CD14-positive monocyte (primary cell): ENCODE data around the gene PRPF31. TPM values are rescaled to one million over a fixed set of nuclear protein-coding genes. Genes with fewer than 3 reads are reported as not detected.

ENCODE experiments used
- DNase-seq, 3 donors: peaks; one replicate each; pipeline ENCODE4 v3.0.0-alpha.2; 2011 to 2022
- H2AFZ ChIP-seq: 2 replicates; pipeline ENCODE4 v1.6.0; 2012; ENCODE audit warnings: mild to moderate bottlenecking, low read depth, low read length, inconsistent platforms; ENCODE audit not compliant: insufficient read depth, poor library complexity, severe bottlenecking
- H3K27ac ChIP-seq, 2 donors: 1 replicate in 1 of 2; 2 replicates in 1 of 2; pipeline ENCODE4 v1.5.1; 2012 to 2013; ENCODE audit warnings: low read length in 2 of 2, control low read depth in 1 of 2, inconsistent platforms in 1 of 2, low read depth in 1 of 2, mild to moderate bottlenecking in 1 of 2
- H3K27me3 ChIP-seq, 2 donors: one replicate each; pipeline versions ENCODE4 v1.6.0 to v1.6.1; 2011 to 2013; ENCODE audit warnings: low read length in 2 of 2; ENCODE audit not compliant: control insufficient read depth in 2 of 2, insufficient read depth in 2 of 2
- H3K36me3 ChIP-seq, 2 donors: replicated peaks in 1 of 2; 1 replicate in 1 of 2; 2 replicates in 1 of 2; pipeline versions ENCODE4 v1.5.1 to v1.6.1; 2012 to 2013; ENCODE audit warnings: low read length in 2 of 2, control low read depth in 1 of 2, inconsistent platforms in 1 of 2, mild to moderate bottlenecking in 1 of 2; ENCODE audit not compliant: insufficient read depth in 2 of 2, control insufficient read depth in 1 of 2
- H3K4me1 ChIP-seq, 2 donors: 1 replicate in 1 of 2; 2 replicates in 1 of 2; pipeline versions ENCODE4 v1.5.1 to v1.6.1; 2012 to 2013; ENCODE audit warnings: low read length in 2 of 2, control low read depth in 1 of 2, inconsistent platforms in 1 of 2, mild to moderate bottlenecking in 1 of 2, moderate library complexity in 1 of 2; ENCODE audit not compliant: insufficient read depth in 2 of 2, control insufficient read depth in 1 of 2
- H3K4me2 ChIP-seq: replicated peaks from 2 replicates; pipeline ENCODE3; 2012; ENCODE audit warnings: low read length, moderate library complexity, mild to moderate bottlenecking; ENCODE audit not compliant: poor library complexity, severe bottlenecking; ENCODE audit errors: extremely low read depth
- H3K4me3 ChIP-seq, 3 experiments: fragments of 200-600 bp in 1 of 3; sonication (generic) in 1 of 3; replicated peaks in 1 of 3; 1 replicate in 2 of 3; 2 replicates in 1 of 3; pipeline ENCODE4 v1.5.1; 2011 to 2013; ENCODE audit warnings: low read length in 3 of 3, mild to moderate bottlenecking in 3 of 3, control low read depth in 2 of 3, low read depth in 2 of 3, inconsistent platforms in 1 of 3, moderate library complexity in 1 of 3
- H3K79me2 ChIP-seq: 2 replicates; pipeline ENCODE4 v1.6.0; 2012; ENCODE audit warnings: mild to moderate bottlenecking, control low read depth, inconsistent platforms, low read length, moderate library complexity; ENCODE audit not compliant: insufficient read depth
- H3K9ac ChIP-seq: 2 replicates; pipeline ENCODE4 v1.6.0; 2017; ENCODE audit warnings: low read length, mild to moderate bottlenecking; ENCODE audit not compliant: insufficient read depth, poor library complexity, severe bottlenecking
- H3K9me3 ChIP-seq, 2 donors: replicated peaks in 1 of 2; 1 replicate in 1 of 2; 2 replicates in 1 of 2; pipeline versions ENCODE4 v1.5.1 to v1.6.1; 2012 to 2013; ENCODE audit warnings: low read length in 2 of 2, control low read depth in 1 of 2; ENCODE audit not compliant: control insufficient read depth in 1 of 2, insufficient read depth in 1 of 2
- H4K20me1 ChIP-seq: 2 replicates; pipeline ENCODE4 v1.6.0; 2012; ENCODE audit warnings: mild to moderate bottlenecking, low read length, control low read depth, moderate library complexity; ENCODE audit not compliant: insufficient read depth
- H3K27ac Mint-ChIP-seq, 7 donors: one replicate each; pipeline ENCODE4 v1.8.0; 2020; ENCODE audit warnings: mild to moderate bottlenecking in 7 of 7, mixed read lengths in 7 of 7, moderate library complexity in 6 of 7, inconsistent platforms in 2 of 7
- H3K27me3 Mint-ChIP-seq, 3 donors: one replicate each; pipeline ENCODE4 v1.8.0; 2021 to 2022; ENCODE audit warnings: low read depth in 3 of 3, mild to moderate bottlenecking in 3 of 3, mixed read lengths in 3 of 3, moderate library complexity in 3 of 3, inconsistent platforms in 1 of 3
- H3K36me3 Mint-ChIP-seq, 2 donors: one replicate each; pipeline ENCODE4 v1.8.0; 2020; ENCODE audit warnings: mixed read lengths in 2 of 2, inconsistent platforms in 1 of 2, mild to moderate bottlenecking in 1 of 2
- H3K4me1 Mint-ChIP-seq: one replicate; pipeline ENCODE4 v1.8.0; 2020; ENCODE audit warnings: mild to moderate bottlenecking, mixed read lengths
- H3K4me3 Mint-ChIP-seq, 2 donors: one replicate each; pipeline ENCODE4 v1.8.0; 2020; ENCODE audit warnings: mild to moderate bottlenecking in 2 of 2, mixed read lengths in 2 of 2, moderate library complexity in 1 of 2
- H3K9me3 Mint-ChIP-seq, 7 donors: one replicate each; pipeline ENCODE4 v1.8.0; 2020 to 2022; ENCODE audit warnings: mixed read lengths in 7 of 7, mild to moderate bottlenecking in 6 of 7, moderate library complexity in 6 of 7, inconsistent platforms in 2 of 7
- WGBS: methylation state at CpG from one replicate; pipeline ENCODE4 v1.1.5; 2013; ENCODE audit warnings: missing lambda C conversion rate; ENCODE audit not compliant: insufficient coverage; 5-methylcytosine and 5-hydroxymethylcytosine counted together
- intact Hi-C, 2 donors: fragments of 100-400 bp; cut with micrococcal nuclease; formaldehyde crosslinking; loops; one replicate each; pipeline versions ENCODE4 v1.15.0 to v1.15.1; 2023
- polyA plus RNA-seq, 3 donors: library from polyadenylated mRNA; depleted of rRNA in 1 of 3; unstranded in 2 of 3; stranded (reverse) in 1 of 3; fragments of 300-500 nt in 2 of 3; fragments of >200 nt in 1 of 3; fragmentation: Illumina TruSeq in 2 of 3; gene quantifications; 1 replicate in 2 of 3; 2 replicates in 1 of 3; pipeline ENCODE4 v1.2.3, GENCODE V29; 2012 to 2021
- TF ChIP-seq, protein P1 (sequence below): fragments of 200-600 bp; IDR thresholded peaks from one replicate; pipeline ENCODE4 v1.8.0; 2022; ENCODE audit warnings: antibody characterized with exemption, mild to moderate bottlenecking

PRPF31 gene
- polyA plus RNA-seq, 3 donors, result 34.4 to 51.8 (median 37.6) TPM

- peaks cover 73 to 81% of the 10 kb centered on the region in 2 donors for H3K36me3 ChIP-seq
- no peak overlapping the region for H3K9ac ChIP-seq
- Mint-ChIP-seq H3K9me3 (no peaks in the 10 kb centered on the region), H3K36me3 (peaks cover 63 to 92% of the 10 kb centered on the region in 2 donors), H3K27ac (no peak overlapping the region), H3K27me3 (no peaks in the 10 kb centered on the region), H3K4me3 (no peak overlapping the region), H3K4me1 (no peaks in the 10 kb centered on the region)
- no peaks in the 10 kb centered on the region for H3K79me2 ChIP-seq
- no peaks in the 10 kb centered on the region for H3K9me3 ChIP-seq
- intact Hi-C loops, result no loop called here
- no peak overlapping the region for H3K4me3 ChIP-seq
- 95% methylated on average over 17 of the region's 20 CpGs for WGBS
- no peak for DNase-seq
- H3K4me1 ChIP-seq, result no peaks in the 10 kb centered on the region
- TF ChIP-seq, protein P1, sequence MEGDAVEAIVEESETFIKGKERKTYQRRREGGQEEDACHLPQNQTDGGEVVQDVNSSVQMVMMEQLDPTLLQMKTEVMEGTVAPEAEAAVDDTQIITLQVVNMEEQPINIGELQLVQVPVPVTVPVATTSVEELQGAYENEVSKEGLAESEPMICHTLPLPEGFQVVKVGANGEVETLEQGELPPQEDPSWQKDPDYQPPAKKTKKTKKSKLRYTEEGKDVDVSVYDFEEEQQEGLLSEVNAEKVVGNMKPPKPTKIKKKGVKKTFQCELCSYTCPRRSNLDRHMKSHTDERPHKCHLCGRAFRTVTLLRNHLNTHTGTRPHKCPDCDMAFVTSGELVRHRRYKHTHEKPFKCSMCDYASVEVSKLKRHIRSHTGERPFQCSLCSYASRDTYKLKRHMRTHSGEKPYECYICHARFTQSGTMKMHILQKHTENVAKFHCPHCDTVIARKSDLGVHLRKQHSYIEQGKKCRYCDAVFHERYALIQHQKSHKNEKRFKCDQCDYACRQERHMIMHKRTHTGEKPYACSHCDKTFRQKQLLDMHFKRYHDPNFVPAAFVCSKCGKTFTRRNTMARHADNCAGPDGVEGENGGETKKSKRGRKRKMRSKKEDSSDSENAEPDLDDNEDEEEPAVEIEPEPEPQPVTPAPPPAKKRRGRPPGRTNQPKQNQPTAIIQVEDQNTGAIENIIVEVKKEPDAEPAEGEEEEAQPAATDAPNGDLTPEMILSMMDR, result no peak
- H2AFZ ChIP-seq, result no peak overlapping the region
- H3K27ac ChIP-seq, result no peak overlapping the region
- H3K27me3 ChIP-seq, result no peaks in the 10 kb centered on the region
- H4K20me1 ChIP-seq, result no peaks in the 10 kb centered on the region
- H3K4me2 ChIP-seq, result no peak overlapping the region
These were observed 12.8 kb downstream of the PRPF31 start for GRCh38 chr19:54128441-54128725.

- TF ChIP-seq, protein P1, result no peak
- peaks cover 56 to 86% of the 10 kb centered on the region in 2 donors for H3K36me3 Mint-ChIP-seq
- Histone ChIP-seq H4K20me1 (no peaks in the 10 kb centered on the region), H3K27me3 (no peaks in the 10 kb centered on the region), H2AFZ (no peak overlapping the region), H3K27ac (no peak overlapping the region), H3K9ac (no peak overlapping the region), H3K36me3 (peaks cover 67 to 75% of the 10 kb centered on the region in 2 donors), H3K79me2 (no peaks in the 10 kb centered on the region), H3K4me3 (no peak overlapping the region), H3K4me2 (no peak overlapping the region), H3K9me3 (peaks cover 0 to 2% of the 10 kb centered on the region in 2 donors), H3K4me1 (no peaks in the 10 kb centered on the region)
- intact Hi-C loops, result no loop called here
- peaks cover 0 to 2% (median 0%) of the 10 kb centered on the region in 3 donors for H3K27me3 Mint-ChIP-seq
- H3K27ac Mint-ChIP-seq, result no peak overlapping the region
- H3K4me1 Mint-ChIP-seq, result no peaks in the 10 kb centered on the region
- 96% methylated on average over 27 of the region's 41 CpGs for WGBS
- peaks cover 0 to 2% (median 0%) of the 10 kb centered on the region in 7 donors for H3K9me3 Mint-ChIP-seq
- no peak overlapping the region for H3K4me3 Mint-ChIP-seq
- DNase-seq, result no peak
These were observed 13.5 kb downstream of the PRPF31 start for GRCh38 chr19:54128796-54129616.
